Activated naive CD4-positive, alpha-beta T cell treated with anti-CD3 and anti-CD28 coated beads, Interleukin-2, amount 10 ng/mL, durations not matched to agents 7 days and 5 days (primary cell): Measurements from ENCODE around the gene SF3A1.

ENCODE experiments used
- CTCF ChIA-PET: fragments of 350-600 bp; sonication (Branson Sonifier 250); formaldehyde crosslinking; loops from one replicate; lab custom pipeline; 2021; ENCODE audit warnings: antibody characterized with exemption; lab: Charles Lee
- DNase-seq: peaks from one replicate; pipeline ENCODE4 v3.0.0-alpha.2; 2020
- H3K27ac Mint-ChIP-seq: one replicate; pipeline ENCODE4 v1.8.0; 2021; ENCODE audit warnings: mild to moderate bottlenecking, moderate library complexity, mixed read lengths
- H3K27me3 Mint-ChIP-seq: one replicate; pipeline ENCODE4 v1.8.0; 2021; ENCODE audit warnings: mild to moderate bottlenecking, mixed read lengths
- H3K36me3 Mint-ChIP-seq: one replicate; pipeline ENCODE4 v1.8.0; 2021; ENCODE audit warnings: mixed read lengths
- H3K4me1 Mint-ChIP-seq: one replicate; pipeline ENCODE4 v1.8.0; 2021; ENCODE audit warnings: mixed read lengths
- H3K4me3 Mint-ChIP-seq: one replicate; pipeline ENCODE4 v1.8.0; 2021; ENCODE audit warnings: mild to moderate bottlenecking, moderate library complexity, mixed read lengths
- H3K9me3 Mint-ChIP-seq: one replicate; pipeline ENCODE4 v1.8.0; 2021; ENCODE audit warnings: mixed read lengths

SF3A1 gene

GRCh38 chr22:30332994-30333706 lies 23.5 kb downstream of the SF3A1 start:
- DNase-seq = no peak
- H3K4me1 Mint-ChIP-seq = peaks cover 30% of the 10 kb centered on the region
- no peaks in the 10 kb centered on the region for H3K9me3 Mint-ChIP-seq
- no peak overlapping the region for H3K4me3 Mint-ChIP-seq
- peak overlapping the region; percentile 65 for H3K27ac Mint-ChIP-seq
- CTCF ChIA-PET = interaction anchor here (1.1 to 1.2 kb wide), 2 partner anchors 21 to 45 kb away, joined by 4 read pairs; no protein-coding TSS in a partner anchor
- H3K36me3 Mint-ChIP-seq = peaks cover 62% of the 10 kb centered on the region
- no peaks in the 10 kb centered on the region for H3K27me3 Mint-ChIP-seq

GRCh38 chr22:30332551-30332950 lies 24.1 kb downstream of the SF3A1 start:
- CTCF ChIA-PET = interaction anchor here (1.1 to 1.2 kb wide), 2 partner anchors 22 to 44 kb away, joined by 4 read pairs; no protein-coding TSS in a partner anchor
- Mint-ChIP-seq H3K9me3 (no peaks in the 10 kb centered on the region), H3K36me3 (peaks cover 57% of the 10 kb centered on the region), H3K27ac (no peak overlapping the region), H3K4me3 (no peak overlapping the region), H3K27me3 (no peaks in the 10 kb centered on the region), H3K4me1 (peaks cover 36% of the 10 kb centered on the region)
- DNase-seq = no peak

- CTCF ChIA-PET = interaction anchor here (0.8 to 7.4 kb wide), 3 partner anchors 14 to 39 kb away, joined by 3 to 62 read pairs (median 3); partner anchors contain the start of gene CASTOR1
- H3K4me1 Mint-ChIP-seq = peaks cover 52% of the 10 kb centered on the region
- peaks cover 4% of the 10 kb centered on the region for H3K9me3 Mint-ChIP-seq
- DNase-seq = no peak
- H3K27ac Mint-ChIP-seq = peak overlapping the region; percentile 49
- no peaks in the 10 kb centered on the region for H3K27me3 Mint-ChIP-seq
- no peak overlapping the region for H3K4me3 Mint-ChIP-seq
- H3K36me3 Mint-ChIP-seq = peaks cover 45% of the 10 kb centered on the region
Observed at GRCh38 chr22:30328466-30329049, 28.1 kb downstream of the SF3A1 start.

- Mint-ChIP-seq H3K4me3 (peak overlapping the region; percentile 65), H3K27me3 (no peaks in the 10 kb centered on the region), H3K9me3 (peaks cover 4% of the 10 kb centered on the region), H3K36me3 (peaks cover 47% of the 10 kb centered on the region), H3K4me1 (peaks cover 52% of the 10 kb centered on the region), H3K27ac (peak overlapping the region; percentile 72)
- no peak for DNase-seq
- CTCF ChIA-PET = interaction anchor here (0.8 to 7.4 kb wide), 3 partner anchors 15 to 39 kb away, joined by 3 to 62 read pairs (median 3); partner anchors contain the start of gene CASTOR1
Observed at GRCh38 chr22:30327864-30328345, 28.8 kb downstream of the SF3A1 start.

GRCh38 chr22:30326706-30327362 lies 29.9 kb downstream of the SF3A1 start, which contains the start of gene TBC1D10A:
TSS of gene TBC1D10A (minus strand) at chr22:30326941. CDS start at chr22:30326881, 60 bp downstream.
- Mint-ChIP-seq H3K4me3 (peak within 1 kb of the TSS; percentile 92), H3K36me3 (peaks cover 41% of the 10 kb centered on the region), H3K9me3 (peaks cover 4% of the 10 kb centered on the region), H3K27me3 (no peaks in the 10 kb centered on the region), H3K4me1 (peaks cover 50% of the 10 kb centered on the region), H3K27ac (peak within 1 kb of the TSS; percentile 88)
- CTCF ChIA-PET = interaction anchor here (7.4 kb wide), 1 partner anchor 38 kb away, joined by 62 read pairs; the partner anchor contains the start of gene CASTOR1
- DNase-seq = peak; percentile 96

- H3K4me3 Mint-ChIP-seq = peak overlapping the region; percentile 92
- H3K27ac Mint-ChIP-seq = peak overlapping the region; percentile 81
- peaks cover 55% of the 10 kb centered on the region for H3K4me1 Mint-ChIP-seq
- peaks cover 44% of the 10 kb centered on the region for H3K36me3 Mint-ChIP-seq
- H3K9me3 Mint-ChIP-seq = peaks cover 4% of the 10 kb centered on the region
- peak; percentile 60 for DNase-seq
- no peaks in the 10 kb centered on the region for H3K27me3 Mint-ChIP-seq
- CTCF ChIA-PET = interaction anchor here (1.2 to 7.4 kb wide), 3 partner anchors 11 to 71 kb away, joined by 3 to 62 read pairs (median 3); partner anchors contain the start of gene CASTOR1
Observed at GRCh38 chr22:30326255-30326705, 30.4 kb downstream of the SF3A1 start.

- H3K27ac Mint-ChIP-seq = peak overlapping the region; percentile 81
- no peaks in the 10 kb centered on the region for H3K27me3 Mint-ChIP-seq
- DNase-seq = no peak
- peaks cover 4% of the 10 kb centered on the region for H3K9me3 Mint-ChIP-seq
- CTCF ChIA-PET = interaction anchor here (1.2 to 7.4 kb wide), 3 partner anchors 11 to 70 kb away, joined by 3 to 62 read pairs (median 3); partner anchors contain the start of gene CASTOR1
- peaks cover 48% of the 10 kb centered on the region for H3K36me3 Mint-ChIP-seq
- H3K4me3 Mint-ChIP-seq = peak overlapping the region; percentile 92
- H3K4me1 Mint-ChIP-seq = peaks cover 59% of the 10 kb centered on the region
Observed at GRCh38 chr22:30325724-30326254, 30.9 kb downstream of the SF3A1 start.

- Mint-ChIP-seq H3K36me3 (peaks cover 51% of the 10 kb centered on the region), H3K4me3 (peak overlapping the region; percentile 92), H3K4me1 (peaks cover 65% of the 10 kb centered on the region), H3K27ac (peak overlapping the region; percentile 81), H3K9me3 (peaks cover 4% of the 10 kb centered on the region), H3K27me3 (no peaks in the 10 kb centered on the region)
- CTCF ChIA-PET = interaction anchor here (1.1 to 7.4 kb wide), 4 partner anchors 10 to 217 kb away, joined by 3 to 62 read pairs (median 3); partner anchors contain the start of gene CASTOR1
- no peak for DNase-seq
Observed at GRCh38 chr22:30325065-30325720, 31.5 kb downstream of the SF3A1 start.

GRCh38 chr22:30324014-30324730 lies 32.5 kb downstream of the SF3A1 start:
- Mint-ChIP-seq H3K4me3 (peak overlapping the region; percentile 92), H3K4me1 (peaks cover 75% of the 10 kb centered on the region)

GRCh38 chr22:30323246-30323645 lies 33.4 kb downstream of the SF3A1 start:
- no peak for DNase-seq
- CTCF ChIA-PET = interaction anchor here (1.6 to 7.4 kb wide), 2 partner anchors 8 to 34 kb away, joined by 4 to 62 read pairs; partner anchors contain the start of gene CASTOR1
- peak overlapping the region; percentile 13 for H3K4me3 Mint-ChIP-seq
- peaks cover 4% of the 10 kb centered on the region for H3K9me3 Mint-ChIP-seq
- H3K4me1 Mint-ChIP-seq = peaks cover 83% of the 10 kb centered on the region
- peaks cover 66% of the 10 kb centered on the region for H3K36me3 Mint-ChIP-seq
- no peaks in the 10 kb centered on the region for H3K27me3 Mint-ChIP-seq
- H3K27ac Mint-ChIP-seq = no peak overlapping the region

More at GRCh38 chr22:30324014-30324730, 32.5 kb downstream of the SF3A1 start:
- peak; percentile 74 for DNase-seq
- Mint-ChIP-seq H3K36me3 (peaks cover 57% of the 10 kb centered on the region), H3K27ac (peak overlapping the region; percentile 81), H3K27me3 (no peaks in the 10 kb centered on the region), H3K9me3 (peaks cover 4% of the 10 kb centered on the region)
- CTCF ChIA-PET = interaction anchor here (1.1 to 7.4 kb wide), 3 partner anchors 9 to 216 kb away, joined by 3 to 62 read pairs (median 4); partner anchors contain the start of gene CASTOR1

GRCh38 chr22:30321461-30321860 lies 35.2 kb downstream of the SF3A1 start:
- CTCF ChIA-PET = interaction anchor here (1.9 kb wide), 1 partner anchor 33 kb away, joined by 11 read pairs; no protein-coding TSS in a partner anchor
- Mint-ChIP-seq H3K4me1 (peaks cover 87% of the 10 kb centered on the region), H3K36me3 (peaks cover 77% of the 10 kb centered on the region), H3K27me3 (no peaks in the 10 kb centered on the region), H3K27ac (no peak overlapping the region), H3K9me3 (peaks cover 4% of the 10 kb centered on the region), H3K4me3 (no peak overlapping the region)
- DNase-seq = no peak

GRCh38 chr22:30320021-30320556 lies 36.6 kb downstream of the SF3A1 start:
- peaks cover 4% of the 10 kb centered on the region for H3K9me3 Mint-ChIP-seq
- H3K27ac Mint-ChIP-seq = no peak overlapping the region
- CTCF ChIA-PET = interaction anchor here (1.9 kb wide), 1 partner anchor 32 kb away, joined by 11 read pairs; no protein-coding TSS in a partner anchor
- H3K36me3 Mint-ChIP-seq = peaks cover 80% of the 10 kb centered on the region
- H3K4me3 Mint-ChIP-seq = no peak overlapping the region
- no peaks in the 10 kb centered on the region for H3K27me3 Mint-ChIP-seq
- no peak for DNase-seq
- peaks cover 91% of the 10 kb centered on the region for H3K4me1 Mint-ChIP-seq
